NAMALWA (cell line): ENCODE data around the gene VAV1.

Experiments used
- DNase-seq: peaks from one replicate; pipeline ENCODE4 v3.0.0-alpha.2; 2015; ENCODE audit warnings: low spot score

Gene VAV1

GRCh38 chr19:6894313-6894712 lies 121.8 kb downstream of the VAV1 start:
- DNase-seq, result no peak

- DNase-seq, result no peak
These were observed 130.9 kb downstream of the VAV1 start for GRCh38 chr19:6903446-6903845.

GRCh38 chr19:6906559-6907060 lies 134.1 kb downstream of the VAV1 start:
- DNase-seq, result no peak
